ENCODE data around the gene CADM2.
"Not testable (repeated sequence)": the region's sequence is repeated elsewhere in the genome, so short reads cannot be mapped to it uniquely, and the experiment has no call there.

Gene CADM2

GRCh38 chr3:85846940-85847339, 888.2 kb downstream of the CADM2 start:
- no peak for DNase-seq

- no peak for DNase-seq
Observed at GRCh38 chr3:85851071-85851470, 892.3 kb downstream of the CADM2 start.

- DNase-seq: no peak
Observed at GRCh38 chr3:85853805-85854204, 895.0 kb downstream of the CADM2 start.

DNA sequence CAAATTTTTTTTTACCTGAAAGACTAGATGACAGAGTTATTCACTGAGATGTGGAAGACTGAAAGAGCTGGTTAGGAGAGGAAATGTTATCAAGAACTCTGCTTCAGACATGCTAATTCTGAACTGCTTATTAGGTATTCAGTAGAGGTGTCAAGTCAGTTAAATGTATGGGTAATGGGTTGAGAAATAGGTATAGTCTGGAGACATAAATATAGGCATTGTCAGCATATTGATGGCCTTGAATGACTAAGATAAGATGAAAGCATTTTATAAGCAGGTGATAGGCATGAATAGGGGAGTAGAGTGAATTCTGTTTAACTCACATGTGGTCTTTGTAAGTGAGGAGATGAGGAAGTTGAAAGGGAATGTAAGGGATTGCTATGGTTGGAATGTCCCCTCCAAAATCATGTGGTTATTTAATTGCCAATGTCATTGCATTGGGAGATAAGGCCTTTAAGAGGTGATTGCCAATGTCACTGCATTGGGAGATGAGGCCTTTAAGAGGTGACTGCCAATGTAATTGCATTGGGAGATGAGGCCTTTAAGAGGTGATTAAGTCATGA, 904.2 kb downstream of the CADM2 start:
- DNase-seq: no peak

- DNase-seq: no peak
Observed at GRCh38 chr3:85864896-85865295, 906.1 kb downstream of the CADM2 start.

DNA sequence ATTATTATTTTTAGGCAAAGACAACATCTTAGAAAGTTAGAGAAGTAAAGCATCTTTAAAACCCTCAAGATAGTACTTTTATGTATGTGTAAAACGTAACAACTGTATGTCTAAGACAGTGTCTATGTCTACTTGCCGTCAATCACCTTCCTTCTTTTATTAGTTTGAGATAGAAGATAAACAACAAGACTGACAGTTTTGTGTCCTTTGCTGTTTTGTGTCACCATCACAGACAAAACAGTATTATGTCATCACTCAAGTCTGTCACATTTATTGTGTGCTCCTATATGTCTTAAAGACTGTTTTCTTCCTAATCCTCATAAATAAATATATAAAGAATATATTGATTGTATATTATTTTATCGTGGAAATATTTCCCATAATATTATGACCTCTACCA, 908.3 kb downstream of the CADM2 start:
- DNase-seq: no peak

DNA sequence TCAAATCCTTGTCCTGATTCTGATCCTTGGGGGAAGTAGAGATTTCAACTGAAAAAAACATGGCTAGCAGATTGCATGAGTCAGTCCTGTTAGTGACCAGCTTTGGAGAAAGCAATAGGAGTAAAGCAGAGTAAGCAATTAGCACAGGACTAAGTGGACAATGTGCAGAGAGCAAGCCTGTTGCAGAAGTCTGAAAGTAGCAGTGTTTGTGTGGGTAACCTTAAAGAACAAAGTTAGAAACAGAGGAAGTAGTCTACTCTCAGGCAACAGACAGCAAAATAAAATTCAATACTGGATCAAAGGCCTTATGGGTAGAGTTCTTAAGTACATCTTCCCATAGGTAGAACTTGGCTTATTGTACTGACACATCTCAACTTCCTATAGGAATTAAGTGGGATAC, 916.8 kb downstream of the CADM2 start:
- DNase-seq: no peak

DNA sequence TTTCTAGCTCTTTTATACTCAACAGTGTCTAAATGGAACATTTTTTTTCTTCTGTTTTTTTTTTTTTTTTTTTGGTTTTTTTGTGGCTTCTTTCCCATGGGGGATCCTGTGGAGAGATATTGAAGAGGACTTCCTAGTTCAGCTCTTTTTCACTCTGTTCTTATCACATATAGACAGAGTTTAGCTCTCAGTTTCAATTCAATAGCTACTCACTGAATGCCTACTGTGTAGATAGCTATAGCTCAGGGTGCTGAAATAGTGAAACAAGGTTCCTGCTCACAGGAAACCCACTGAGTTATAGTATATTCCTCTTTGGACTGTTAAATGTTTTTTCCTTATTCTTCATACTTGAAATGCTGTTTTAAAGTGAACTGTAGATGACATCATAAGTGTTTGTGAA, 918.8 kb downstream of the CADM2 start:
- DNase-seq: no peak

- DNase-seq: no peak
Observed at GRCh38 chr3:85881833-85882393, 923.1 kb downstream of the CADM2 start.

DNA sequence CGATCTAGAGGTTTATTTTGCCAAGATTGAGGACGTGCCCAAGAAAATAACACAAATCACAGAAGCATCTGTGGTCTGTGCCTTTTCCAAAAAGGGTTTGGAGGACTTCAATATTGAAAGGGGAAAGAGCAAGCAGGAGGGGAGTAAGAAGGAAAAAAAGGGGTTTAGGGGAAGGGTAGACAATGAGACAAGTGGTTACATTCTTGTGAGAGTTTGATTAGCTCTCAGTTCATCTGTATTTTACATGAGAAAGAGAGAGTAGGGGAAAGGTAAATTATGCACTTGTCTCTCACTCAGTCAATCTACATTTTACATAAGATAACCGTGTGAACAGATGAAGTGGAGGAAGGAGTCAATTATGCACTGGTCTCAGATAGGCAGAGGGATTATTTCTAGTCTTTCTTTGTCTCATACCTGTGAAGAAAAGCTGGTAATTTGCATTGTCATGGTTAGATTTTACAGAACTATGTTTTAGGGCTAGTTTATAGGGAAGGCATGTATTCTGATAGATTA, 931.3 kb downstream of the CADM2 start:
- no peak for DNase-seq

DNA sequence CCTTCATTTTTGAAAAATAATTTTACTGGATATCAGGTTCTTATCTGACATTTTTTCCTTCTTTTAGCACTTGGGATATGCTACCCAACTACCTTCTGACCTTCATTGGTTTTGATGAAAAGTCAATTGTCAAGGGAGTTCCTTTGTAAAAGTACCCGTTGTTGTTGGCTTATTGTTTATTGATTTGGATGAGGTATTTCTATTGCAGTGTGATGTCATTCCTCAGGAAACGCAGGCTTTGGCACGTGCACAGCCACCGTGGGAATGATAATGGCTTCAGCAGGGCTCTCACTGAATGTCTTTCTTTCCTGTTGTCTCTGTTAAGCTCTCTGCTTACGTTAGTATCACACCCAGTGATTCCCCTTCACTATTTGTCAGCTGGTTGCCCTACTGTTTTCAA, 944.6 kb downstream of the CADM2 start:
- DNase-seq: no peak

GRCh38 chr3:85912980-85913379, 954.2 kb downstream of the CADM2 start:
- no peak for DNase-seq

DNA sequence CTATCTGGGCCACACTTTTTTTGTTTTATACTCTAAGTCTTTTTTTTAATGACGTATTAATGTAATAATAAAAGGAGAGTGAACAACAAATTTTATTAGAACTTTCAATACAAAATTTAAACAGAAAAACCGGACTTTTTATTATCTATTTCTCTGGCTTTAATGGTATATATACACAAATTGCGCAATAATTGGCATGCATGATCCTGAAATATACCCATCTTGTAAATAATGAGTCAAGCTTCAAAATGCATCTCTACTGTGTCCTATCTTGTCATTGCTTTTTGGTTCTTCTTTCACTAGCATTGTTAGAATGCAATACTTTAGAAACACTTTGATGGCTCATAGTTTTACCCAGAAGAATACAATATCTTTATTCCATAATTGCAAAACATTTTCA, 963.6 kb downstream of the CADM2 start:
- DNase-seq: no peak

GRCh38 chr3:85930718-85931117, 971.9 kb downstream of the CADM2 start:
- DNase-seq: no peak

DNA sequence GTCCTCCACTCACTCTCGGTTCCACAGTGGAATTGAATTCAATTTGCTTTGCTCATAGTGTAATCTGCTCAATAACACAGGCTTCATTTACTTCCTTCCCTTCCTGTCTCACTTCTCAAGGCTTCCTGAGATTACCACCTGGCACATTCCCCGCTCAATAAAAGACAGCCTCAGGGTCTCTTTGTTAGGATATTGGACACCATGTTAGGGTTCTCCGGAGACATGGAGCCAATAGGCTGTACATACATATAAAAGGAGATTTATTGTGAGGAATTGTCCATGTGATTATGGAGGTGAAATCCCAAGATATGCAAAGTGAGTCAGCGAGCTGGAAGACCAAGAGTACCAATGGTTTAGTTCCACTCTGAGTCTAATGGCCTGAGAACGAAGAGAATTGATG, 974.5 kb downstream of the CADM2 start:
- no peak for DNase-seq

GRCh38 chr3:85935171-85935570, 976.4 kb downstream of the CADM2 start:
- no peak for DNase-seq

DNA sequence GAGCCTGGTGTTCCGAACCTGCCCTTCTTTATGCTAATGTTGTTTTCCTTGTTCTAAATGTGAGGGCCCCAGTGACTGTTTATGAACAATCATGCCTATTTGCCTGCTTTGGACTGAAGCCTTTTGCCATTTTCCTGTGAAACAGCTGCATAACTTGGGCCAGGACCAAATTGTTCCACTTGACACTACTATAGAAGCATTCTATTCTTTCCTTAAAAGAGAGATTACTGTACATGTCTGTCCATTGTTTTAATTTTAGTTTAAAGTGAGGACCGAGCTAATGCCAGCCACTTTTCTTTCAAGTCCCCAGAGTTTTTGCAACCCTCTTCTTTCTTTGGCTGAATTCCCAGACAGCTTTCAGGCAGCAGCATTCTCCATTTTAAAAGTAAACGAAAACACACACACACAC, 980.3 kb downstream of the CADM2 start:
- DNase-seq: no peak

DNA sequence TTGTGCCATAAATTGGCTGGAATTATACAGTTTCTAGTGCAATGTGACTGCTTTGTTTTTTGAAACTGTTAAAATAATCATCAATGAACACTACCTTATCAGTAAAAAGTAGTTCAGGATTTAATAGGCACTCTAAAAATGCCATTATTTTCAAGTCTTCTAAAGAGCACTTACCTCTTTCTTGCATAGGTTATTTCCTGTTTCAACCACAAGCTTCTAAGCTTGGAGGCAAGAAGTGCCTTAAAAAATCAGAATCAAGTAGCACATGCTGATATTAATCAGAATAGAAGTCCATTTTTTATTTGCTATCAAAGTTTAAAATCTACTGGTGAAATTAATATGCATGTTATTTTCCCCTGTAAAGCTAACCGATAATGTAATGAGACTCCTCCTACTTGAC, 991.6 kb downstream of the CADM2 start:
- DNase-seq: no peak

DNA sequence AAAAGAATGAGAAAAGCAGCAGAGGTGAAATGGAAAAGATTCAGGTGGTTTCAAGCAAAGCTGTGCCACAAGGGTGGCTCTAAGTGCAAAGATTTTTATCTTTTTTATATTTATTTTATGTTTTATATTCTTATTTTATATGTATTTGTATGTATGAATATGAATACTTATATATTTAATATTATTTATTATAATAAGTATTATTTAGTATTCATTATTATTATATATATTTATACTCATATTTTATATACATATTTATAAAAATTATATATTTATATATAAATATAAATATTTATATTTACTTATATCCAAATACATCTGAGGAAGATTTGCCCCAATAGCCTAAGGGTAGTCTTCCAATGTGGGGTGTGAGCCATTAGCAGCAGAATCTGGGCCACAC, 1002.0 kb downstream of the CADM2 start:
- no peak for DNase-seq

- DNase-seq: no peak
Observed at GRCh38 chr3:85977615-85978338, 1019.0 kb downstream of the CADM2 start.

- DNase-seq: no peak
Observed at GRCh38 chr3:85979034-85979433, 1020.2 kb downstream of the CADM2 start.

GRCh38 chr3:85989581-85989980, 1030.8 kb downstream of the CADM2 start:
- not testable (repeated sequence) for DNase-seq

DNA sequence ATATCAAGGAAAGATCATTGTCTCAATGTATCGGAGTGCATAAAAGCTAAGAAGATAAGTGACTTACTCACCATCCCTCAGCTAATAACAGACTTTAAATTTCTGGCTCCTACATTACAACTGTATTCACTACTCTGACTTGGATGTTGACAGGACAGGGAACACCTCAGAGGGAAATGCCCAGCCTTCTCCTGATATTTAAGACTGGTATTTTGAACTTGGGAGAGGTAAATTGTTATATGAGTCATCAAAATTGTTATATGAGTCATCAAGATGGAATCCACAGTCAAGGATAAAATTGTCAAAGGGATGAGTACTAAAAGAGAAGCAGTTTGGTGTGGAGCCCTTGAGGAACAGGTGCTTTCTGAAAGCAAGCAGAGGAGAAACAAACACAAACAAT, 1070.8 kb downstream of the CADM2 start:
- no peak for DNase-seq

GRCh38 chr3:86037916-86038315, 1079.1 kb downstream of the CADM2 start:
- no peak for DNase-seq

Measured in AML-193 (cell line).